ENCODE results near the gene APOL1.
A peak's percentile ranks its signal among the peaks of the same experiment; 100 is the strongest.

The APOL1 gene

GRCh38 chr22:36295247-36295646 lies 42.3 kb downstream of the APOL1 start:
- DNase-seq: no peak

GRCh38 chr22:36296690-36297089 lies 43.8 kb downstream of the APOL1 start:
- no peak for DNase-seq

GRCh38 chr22:36297568-36297967 lies 44.6 kb downstream of the APOL1 start:
- DNase-seq: no peak

GRCh38 chr22:36298118-36298517 lies 45.2 kb downstream of the APOL1 start:
- no peak for DNase-seq

- no peak for DNase-seq
Observed at GRCh38 chr22:36298601-36299000, 45.7 kb downstream of the APOL1 start.

GRCh38 chr22:36299295-36299694 lies 46.4 kb downstream of the APOL1 start:
- no peak for DNase-seq

GRCh38 chr22:36299911-36300310 lies 47.0 kb downstream of the APOL1 start:
- no peak for DNase-seq

- no peak for DNase-seq
Observed at GRCh38 chr22:36300396-36301212, 47.7 kb downstream of the APOL1 start.

GRCh38 chr22:36301384-36301828 lies 48.5 kb downstream of the APOL1 start:
- peak; percentile 78 for DNase-seq

- DNase-seq: no peak
Observed at GRCh38 chr22:36301851-36302250, 48.9 kb downstream of the APOL1 start.

GRCh38 chr22:36302439-36303114 lies 49.6 kb downstream of the APOL1 start:
- no peak for DNase-seq

GRCh38 chr22:36303115-36303467 lies 50.2 kb downstream of the APOL1 start:
- DNase-seq: no peak

- no peak for DNase-seq
Observed at GRCh38 chr22:36303874-36304273, 50.9 kb downstream of the APOL1 start.

GRCh38 chr22:36304429-36304828 lies 51.5 kb downstream of the APOL1 start:
- DNase-seq: no peak

GRCh38 chr22:36305813-36306212 lies 52.9 kb downstream of the APOL1 start:
- DNase-seq: no peak

GRCh38 chr22:36306227-36306626 lies 53.3 kb downstream of the APOL1 start:
- DNase-seq: no peak

GRCh38 chr22:36308880-36309279 lies 55.9 kb downstream of the APOL1 start:
- DNase-seq: no peak

GRCh38 chr22:36311386-36312085 lies 58.6 kb downstream of the APOL1 start:
- DNase-seq: no peak

- DNase-seq: no peak
Observed at GRCh38 chr22:36315325-36315724, 62.4 kb downstream of the APOL1 start.

- no peak for DNase-seq
Observed at GRCh38 chr22:36316419-36316818, 63.5 kb downstream of the APOL1 start.

Measured in NCI-H510A treated with DMSO at 0.1 percent for 48 hours (cell line).